AG04449 (cell line): Measurements from ENCODE around the gene MAIP1.
A peak's percentile ranks its signal among the peaks of the same experiment; 100 is the strongest.

Experiments
- CTCF ChIA-PET: fragments of 350-600 bp; formaldehyde crosslinking; extraction: SDS; loops from one replicate; lab custom pipeline; 2021; ENCODE audit warnings: antibody characterized with exemption; lab: Yijun Ruan, JAX
- POLR2A ChIA-PET: fragments of 400-600, 350-600 bp; formaldehyde crosslinking; extraction: SDS; loops from one replicate; lab custom pipeline; 2020; ENCODE audit warnings: antibody characterized with exemption, inconsistent platforms; lab: Yijun Ruan, JAX
- DNase-seq: peaks from one replicate; pipeline ENCODE4 v3.0.0-alpha.2; 2010; ENCODE audit warnings: low read depth, low spot score
- H3K4me3 ChIP-seq: 2 replicates; pipeline ENCODE4 v1.5.1; 2011; ENCODE audit warnings: low read depth, mild to moderate bottlenecking, control low read depth, low read length
- TF ChIP-seq, protein P1 (sequence below): IDR thresholded peaks from one replicate; pipeline ENCODE4 v1.5.1; 2011; ENCODE audit warnings: mild to moderate bottlenecking, moderate library complexity, low read length, control low read depth, inconsistent platforms; ENCODE audit not compliant: insufficient read depth; ENCODE audit errors: missing control alignments

MAIP1 gene

DNA sequence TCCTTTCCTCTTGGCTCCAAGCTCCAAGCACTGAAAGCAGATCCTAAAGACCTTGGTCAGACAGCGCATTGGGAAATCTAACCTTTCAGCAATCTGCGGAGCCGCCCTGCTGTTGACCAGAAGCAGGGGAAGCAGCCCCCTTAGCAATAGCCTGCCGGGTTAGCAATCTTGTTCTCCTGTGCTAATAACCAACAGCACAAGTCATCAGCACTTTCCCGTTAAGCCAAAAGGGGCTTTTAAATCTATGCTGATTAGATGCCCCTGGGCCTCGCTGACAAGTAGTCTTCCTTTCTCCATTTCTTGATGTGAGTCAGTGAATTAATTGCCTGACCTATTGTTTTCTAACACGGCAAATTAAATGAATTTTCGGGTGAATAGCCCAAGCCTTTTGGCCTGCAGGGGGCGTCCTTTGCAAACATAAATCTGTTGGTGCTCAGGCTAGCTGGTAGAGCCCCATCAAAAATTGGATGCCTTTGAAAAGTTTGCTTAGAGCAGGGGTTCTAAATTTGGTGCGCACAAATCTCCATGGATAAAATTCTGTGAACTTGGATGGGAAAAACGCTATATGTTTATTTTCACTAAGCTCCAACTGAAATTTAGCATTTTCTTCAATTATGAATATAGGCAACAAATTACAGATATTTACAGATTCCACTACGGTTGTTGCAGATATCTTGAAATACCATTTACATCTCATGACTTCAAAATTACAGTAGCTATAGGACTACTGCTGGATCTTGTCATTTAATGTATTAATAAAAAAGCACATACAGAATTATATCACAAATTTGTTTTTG lies 24.6 kb downstream of the MAIP1 start:
- peak; percentile 10 for DNase-seq
- H3K4me3 ChIP-seq, result peak overlapping the region; percentile 7; the same call in 1 of the 2 replicates
- TF ChIP-seq, protein P1, sequence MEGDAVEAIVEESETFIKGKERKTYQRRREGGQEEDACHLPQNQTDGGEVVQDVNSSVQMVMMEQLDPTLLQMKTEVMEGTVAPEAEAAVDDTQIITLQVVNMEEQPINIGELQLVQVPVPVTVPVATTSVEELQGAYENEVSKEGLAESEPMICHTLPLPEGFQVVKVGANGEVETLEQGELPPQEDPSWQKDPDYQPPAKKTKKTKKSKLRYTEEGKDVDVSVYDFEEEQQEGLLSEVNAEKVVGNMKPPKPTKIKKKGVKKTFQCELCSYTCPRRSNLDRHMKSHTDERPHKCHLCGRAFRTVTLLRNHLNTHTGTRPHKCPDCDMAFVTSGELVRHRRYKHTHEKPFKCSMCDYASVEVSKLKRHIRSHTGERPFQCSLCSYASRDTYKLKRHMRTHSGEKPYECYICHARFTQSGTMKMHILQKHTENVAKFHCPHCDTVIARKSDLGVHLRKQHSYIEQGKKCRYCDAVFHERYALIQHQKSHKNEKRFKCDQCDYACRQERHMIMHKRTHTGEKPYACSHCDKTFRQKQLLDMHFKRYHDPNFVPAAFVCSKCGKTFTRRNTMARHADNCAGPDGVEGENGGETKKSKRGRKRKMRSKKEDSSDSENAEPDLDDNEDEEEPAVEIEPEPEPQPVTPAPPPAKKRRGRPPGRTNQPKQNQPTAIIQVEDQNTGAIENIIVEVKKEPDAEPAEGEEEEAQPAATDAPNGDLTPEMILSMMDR, result peak; percentile 56
- ChIA-PET POLR2A (no interaction called here), CTCF (interaction anchor here (0.6 to 8.3 kb wide), 48 partner anchors 10 to 756 kb away, joined by 3 to 242 read pairs (median 4); partner anchors contain the start of genes KCTD18, SGO2 and SPATS2L)

DNA sequence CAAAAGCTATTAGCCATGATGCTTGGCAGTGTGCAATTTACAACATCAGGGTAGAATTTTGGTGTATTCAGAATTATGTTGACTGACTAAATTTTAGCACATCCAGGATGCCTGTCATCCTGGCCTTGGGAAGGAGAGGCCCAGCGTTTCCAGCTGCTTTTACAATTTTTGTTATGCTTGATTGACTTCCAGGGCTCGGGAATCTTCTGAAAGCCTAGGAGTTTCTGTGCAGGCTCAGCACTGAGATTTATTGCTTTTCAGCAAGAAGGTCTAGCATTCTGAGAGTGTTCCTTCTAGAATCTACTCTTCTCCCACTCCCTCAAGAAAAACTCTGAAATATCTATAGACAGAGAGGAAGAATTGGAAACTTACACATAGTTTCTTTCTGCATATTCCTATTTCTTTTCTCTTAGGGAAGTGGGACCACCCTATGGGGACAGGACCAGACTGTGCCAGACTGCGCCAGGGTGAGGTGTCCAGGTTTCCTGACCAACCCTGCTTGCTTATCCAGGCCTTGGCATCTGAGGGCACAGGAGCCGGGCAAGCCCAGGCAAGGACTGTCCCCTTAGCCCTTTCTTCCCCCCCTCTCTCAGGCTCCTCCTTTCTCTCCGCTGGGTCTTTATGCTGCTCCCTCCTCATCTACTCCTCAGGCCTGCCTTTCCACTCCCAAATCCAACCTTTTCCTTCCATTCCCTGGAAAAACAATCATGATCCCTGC lies 26.9 kb downstream of the MAIP1 start:
- DNase-seq, result no peak
- POLR2A ChIA-PET, result no interaction called here
- CTCF ChIA-PET, result interaction anchor here (0.9 to 7.5 kb wide), 7 partner anchors 9 to 527 kb away, joined by 3 to 108 read pairs (median 4); partner anchors contain the start of gene KCTD18
- H3K4me3 ChIP-seq, result no peak overlapping the region
- TF ChIP-seq, protein P1, result no peak

DNA sequence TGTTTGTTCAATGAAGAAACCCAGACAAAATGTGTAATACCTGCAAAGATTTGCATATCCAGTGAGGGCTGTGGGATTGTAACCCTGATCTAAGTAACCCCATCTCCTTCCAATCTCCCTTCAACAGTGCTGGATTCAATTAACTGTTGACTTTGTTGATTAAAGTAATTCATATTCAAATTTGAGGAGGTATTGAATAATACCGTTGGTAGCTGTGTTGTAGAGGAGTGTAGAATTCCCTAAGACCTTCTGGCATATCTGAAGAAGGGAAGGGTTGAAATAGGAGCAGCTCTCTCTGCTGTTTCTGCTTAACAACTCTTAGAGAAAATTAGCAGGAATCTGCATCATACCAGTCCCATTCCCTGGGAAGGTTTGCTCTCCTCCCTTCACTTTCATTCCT lies 28.2 kb downstream of the MAIP1 start:
- POLR2A ChIA-PET, result no interaction called here
- no peak for DNase-seq
- H3K4me3 ChIP-seq, result no peak overlapping the region
- CTCF ChIA-PET, result interaction anchor here (1.0 to 7.5 kb wide), 5 partner anchors 19 to 542 kb away, joined by 3 to 108 read pairs (median 11); partner anchors contain the start of gene SGO2
- TF ChIP-seq, protein P1, result no peak

DNA sequence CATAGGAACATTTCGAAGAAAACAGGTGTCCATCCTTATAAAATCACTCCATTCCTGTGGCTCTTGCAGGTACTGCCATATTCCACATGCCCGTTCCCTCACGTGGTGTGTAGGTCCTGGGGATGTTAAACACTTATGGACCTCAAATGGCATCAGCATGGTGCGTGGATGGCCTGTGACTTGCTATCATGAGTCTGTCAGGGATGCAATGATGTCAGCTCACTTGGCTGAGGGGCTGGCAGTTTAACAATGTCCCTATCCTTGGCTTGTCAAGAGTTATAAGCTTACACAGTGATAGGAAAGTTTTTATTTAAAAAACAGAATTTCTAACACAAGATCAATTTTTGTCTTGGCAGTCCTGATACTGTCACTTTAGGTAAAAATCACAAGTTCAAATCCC lies 28.8 kb downstream of the MAIP1 start:
- CTCF ChIA-PET, result interaction anchor here (0.7 to 7.5 kb wide), 16 partner anchors 9 to 721 kb away, joined by 3 to 108 read pairs (median 8); partner anchors contain the start of genes KCTD18 and SGO2
- H3K4me3 ChIP-seq, result no peak overlapping the region
- POLR2A ChIA-PET, result no interaction called here
- TF ChIP-seq, protein P1, result no peak
- no peak for DNase-seq

DNA sequence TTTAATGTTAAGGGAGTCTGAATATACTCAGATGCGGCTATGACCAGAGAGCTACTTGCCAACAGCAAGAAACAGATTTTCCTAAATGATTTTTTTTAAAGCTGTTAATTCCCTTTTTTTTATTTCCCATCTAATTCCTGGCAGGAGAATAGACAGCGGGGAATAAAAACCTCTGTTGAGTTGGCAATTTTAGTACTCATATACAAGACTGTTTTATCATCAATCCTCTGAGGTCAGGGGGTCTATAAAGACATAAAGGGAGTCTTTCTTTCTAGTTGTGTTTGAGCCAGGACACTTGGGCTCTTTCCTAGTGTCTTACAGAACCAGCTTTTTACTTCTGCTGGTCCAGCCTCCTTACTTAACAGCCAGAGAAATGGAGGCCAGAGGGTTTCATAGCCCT lies 29.4 kb downstream of the MAIP1 start:
- no peak overlapping the region for H3K4me3 ChIP-seq
- POLR2A ChIA-PET, result no interaction called here
- no peak for DNase-seq
- TF ChIP-seq, protein P1, result no peak
- CTCF ChIA-PET, result interaction anchor here (0.7 to 7.5 kb wide), 34 partner anchors 10 to 721 kb away, joined by 3 to 108 read pairs (median 6); partner anchors contain the start of genes KCTD18 and SGO2
